Natural killer cell (primary cell): ENCODE data around the gene INO80B. TPM values are rescaled to one million over a fixed set of nuclear protein-coding genes. Genes with fewer than 3 reads are reported as not detected.

Source experiments
- ATAC-seq, 3 donors: fragments of 150-1000 bp in 2 of 3; fragments of 200-7000 bp in 1 of 3; cut with Tn5 transposase; 1 replicate in 1 of 3; 2 replicates in 2 of 3; pipeline ENCODE4 v1.10.0; 2021; ENCODE audit warnings: mild to moderate bottlenecking in 2 of 3, moderate library complexity in 2 of 3
- DNase-seq, 2 donors: peaks; one replicate each; pipeline versions ENCODE4 v3.0.0 to v3.0.0-alpha.2; 2013 to 2021; ENCODE audit warnings: mixed read lengths in 1 of 2
- H3K27ac ChIP-seq: one replicate; pipeline ENCODE4 v1.5.1; 2013; ENCODE audit warnings: mild to moderate bottlenecking, low read length
- H3K27me3 ChIP-seq: one replicate; pipeline ENCODE4 v1.6.1; 2013; ENCODE audit warnings: low read length; ENCODE audit not compliant: control insufficient read depth, insufficient read depth
- H3K36me3 ChIP-seq: one replicate; pipeline ENCODE4 v1.6.1; 2013; ENCODE audit warnings: low read length; ENCODE audit not compliant: control insufficient read depth, insufficient read depth
- H3K4me1 ChIP-seq: one replicate; pipeline ENCODE4 v1.6.1; 2013; ENCODE audit warnings: low read length; ENCODE audit not compliant: control insufficient read depth, insufficient read depth
- H3K4me3 ChIP-seq: one replicate; pipeline ENCODE4 v1.5.1; 2013; ENCODE audit warnings: low read length
- H3K9me3 ChIP-seq: one replicate; pipeline ENCODE4 v1.6.1; 2013; ENCODE audit warnings: low read length; ENCODE audit not compliant: control insufficient read depth, insufficient read depth
- H3K27ac Mint-ChIP-seq, 2 donors: one replicate each; pipeline ENCODE4 v1.8.0; 2022; ENCODE audit warnings: mild to moderate bottlenecking in 2 of 2, mixed read lengths in 2 of 2, moderate library complexity in 1 of 2
- H3K27me3 Mint-ChIP-seq, 2 donors: one replicate each; pipeline ENCODE4 v1.8.0; 2022; ENCODE audit warnings: low read depth in 2 of 2, mixed read lengths in 2 of 2
- H3K36me3 Mint-ChIP-seq: one replicate; pipeline ENCODE4 v1.8.0; 2022; ENCODE audit warnings: mixed read lengths
- H3K4me1 Mint-ChIP-seq, 2 donors: one replicate each; pipeline ENCODE4 v1.8.0; 2022; ENCODE audit warnings: mixed read lengths in 2 of 2
- H3K4me3 Mint-ChIP-seq: one replicate; pipeline ENCODE4 v1.8.0; 2022; ENCODE audit warnings: mild to moderate bottlenecking, moderate library complexity, mixed read lengths
- H3K9me3 Mint-ChIP-seq, 2 donors: one replicate each; pipeline ENCODE4 v1.8.0; 2022; ENCODE audit warnings: mixed read lengths in 2 of 2
- WGBS: methylation state at CpG from one replicate; pipeline ENCODE4 v1.1.7; 2013; ENCODE audit warnings: missing lambda C conversion rate; ENCODE audit not compliant: insufficient coverage; 5-methylcytosine and 5-hydroxymethylcytosine counted together
- intact Hi-C: fragments of 100-400 bp; cut with micrococcal nuclease; formaldehyde crosslinking; loops from one replicate; pipeline ENCODE4 v1.14.2; 2022
- total RNA-seq, 4 donors: library from RNA; stranded (reverse); fragments of 120-200 nt in 1 of 4; gene quantifications; one replicate each; pipeline versions ENCODE4 v1.2.3 to v1.2.4, GENCODE V29; 2013 to 2022
- TF ChIP-seq, protein P1 (sequence below): fragments of 200-600 bp; IDR thresholded peaks from one replicate; pipeline ENCODE4 v1.8.0; 2022; ENCODE audit warnings: antibody characterized with exemption

The INO80B gene
- total RNA-seq, 3 donors from 2014 or later (not counting 1 experiment from before 2014, with no cell fraction given), result 34.0 to 48.0 (median 37.7) TPM

DNA sequence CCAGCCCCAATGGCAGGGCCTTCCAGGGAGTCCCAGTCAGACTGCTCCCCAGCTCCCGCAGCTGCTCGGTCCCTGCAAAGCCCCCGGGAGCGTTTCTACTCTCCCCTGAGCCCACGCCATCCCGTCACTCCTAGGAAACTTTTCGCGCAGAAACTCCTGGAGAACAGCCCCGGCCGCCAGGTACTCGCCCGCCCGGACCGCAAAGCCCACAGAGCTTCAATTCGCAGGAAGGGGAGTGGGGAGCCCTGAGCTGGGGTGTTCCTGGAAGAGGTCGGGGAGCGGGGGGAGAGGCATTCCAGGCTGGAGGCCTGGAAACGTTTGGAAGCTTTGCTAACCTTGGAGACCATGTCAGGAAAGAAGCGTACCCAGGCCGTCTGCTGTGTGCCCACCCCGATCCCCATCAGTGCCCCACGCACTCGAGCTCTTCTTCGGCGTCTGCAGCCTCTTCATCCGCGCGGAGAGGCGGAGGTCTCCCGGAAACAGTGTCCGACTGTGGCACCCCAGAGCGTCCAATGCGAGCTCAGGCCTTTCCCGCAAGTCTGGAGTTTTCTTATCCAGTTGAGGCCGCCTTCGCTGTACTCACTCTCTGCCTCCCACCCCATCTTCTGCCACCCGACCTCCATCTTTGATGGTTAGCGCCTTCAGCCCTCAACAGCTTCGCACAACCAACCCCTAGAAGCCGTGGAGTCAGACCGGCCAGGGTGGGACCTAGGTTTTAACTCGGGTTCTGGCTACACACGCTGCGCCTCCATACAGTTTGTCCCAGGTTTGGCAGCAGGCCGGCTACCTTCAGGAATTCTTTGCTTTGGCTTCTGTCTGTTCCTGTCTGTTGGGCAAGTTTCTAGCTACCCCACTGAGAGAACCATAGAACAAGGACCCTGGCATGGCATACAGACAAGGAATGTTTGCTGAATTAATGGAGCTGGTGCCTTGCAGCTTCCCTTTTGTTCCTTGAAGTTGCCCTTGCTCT lies 48.9 kb downstream of the INO80B start:
- Mint-ChIP-seq H3K4me3 (peak overlapping the region; percentile 88), H3K27me3 (peaks cover 0 to 8% of the 10 kb centered on the region in 2 donors), H3K27ac (peak overlapping the region; percentile 84 to 90), H3K36me3 (no peaks in the 10 kb centered on the region), H3K4me1 (peaks cover 51 to 82% of the 10 kb centered on the region in 2 donors), H3K9me3 (no peaks in the 10 kb centered on the region)
- DNase-seq, result no peak
- Histone ChIP-seq H3K4me3 (peak overlapping the region; percentile 57), H3K27ac (peak overlapping the region; percentile 74), H3K36me3 (peaks cover 7% of the 10 kb centered on the region), H3K9me3 (no peaks in the 10 kb centered on the region), H3K4me1 (peaks cover 66% of the 10 kb centered on the region), H3K27me3 (peaks cover 5% of the 10 kb centered on the region)
- intact Hi-C loops, result loop anchor here (1.0 kb wide), 1 partner anchor 20 kb away; the partner anchor contains the start of gene TTC31
- 63% methylated on average over 45 of the region's 45 CpGs for WGBS
- no peak for ATAC-seq
- TF ChIP-seq, protein P1, sequence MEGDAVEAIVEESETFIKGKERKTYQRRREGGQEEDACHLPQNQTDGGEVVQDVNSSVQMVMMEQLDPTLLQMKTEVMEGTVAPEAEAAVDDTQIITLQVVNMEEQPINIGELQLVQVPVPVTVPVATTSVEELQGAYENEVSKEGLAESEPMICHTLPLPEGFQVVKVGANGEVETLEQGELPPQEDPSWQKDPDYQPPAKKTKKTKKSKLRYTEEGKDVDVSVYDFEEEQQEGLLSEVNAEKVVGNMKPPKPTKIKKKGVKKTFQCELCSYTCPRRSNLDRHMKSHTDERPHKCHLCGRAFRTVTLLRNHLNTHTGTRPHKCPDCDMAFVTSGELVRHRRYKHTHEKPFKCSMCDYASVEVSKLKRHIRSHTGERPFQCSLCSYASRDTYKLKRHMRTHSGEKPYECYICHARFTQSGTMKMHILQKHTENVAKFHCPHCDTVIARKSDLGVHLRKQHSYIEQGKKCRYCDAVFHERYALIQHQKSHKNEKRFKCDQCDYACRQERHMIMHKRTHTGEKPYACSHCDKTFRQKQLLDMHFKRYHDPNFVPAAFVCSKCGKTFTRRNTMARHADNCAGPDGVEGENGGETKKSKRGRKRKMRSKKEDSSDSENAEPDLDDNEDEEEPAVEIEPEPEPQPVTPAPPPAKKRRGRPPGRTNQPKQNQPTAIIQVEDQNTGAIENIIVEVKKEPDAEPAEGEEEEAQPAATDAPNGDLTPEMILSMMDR, result no peak

GRCh38 chr2:74504591-74504990 lies 49.7 kb downstream of the INO80B start:
- Histone ChIP-seq H3K27ac (no peak overlapping the region), H3K36me3 (peaks cover 7% of the 10 kb centered on the region), H3K27me3 (peaks cover 5% of the 10 kb centered on the region), H3K4me1 (peaks cover 58% of the 10 kb centered on the region), H3K4me3 (no peak overlapping the region), H3K9me3 (no peaks in the 10 kb centered on the region)
- Mint-ChIP-seq H3K27ac (peak overlapping the region; percentile 84 to 90), H3K27me3 (peaks cover 0 to 9% of the 10 kb centered on the region in 2 donors), H3K4me3 (peak overlapping the region; percentile 80), H3K9me3 (no peaks in the 10 kb centered on the region), H3K4me1 (peaks cover 46 to 74% of the 10 kb centered on the region in 2 donors), H3K36me3 (no peaks in the 10 kb centered on the region)
- ATAC-seq, result no peak
- intact Hi-C loops, result no loop called here
- TF ChIP-seq, protein P1, result no peak
- DNase-seq, result no peak
- 88% methylated on average over 1 of the region's 3 CpGs for WGBS

DNA sequence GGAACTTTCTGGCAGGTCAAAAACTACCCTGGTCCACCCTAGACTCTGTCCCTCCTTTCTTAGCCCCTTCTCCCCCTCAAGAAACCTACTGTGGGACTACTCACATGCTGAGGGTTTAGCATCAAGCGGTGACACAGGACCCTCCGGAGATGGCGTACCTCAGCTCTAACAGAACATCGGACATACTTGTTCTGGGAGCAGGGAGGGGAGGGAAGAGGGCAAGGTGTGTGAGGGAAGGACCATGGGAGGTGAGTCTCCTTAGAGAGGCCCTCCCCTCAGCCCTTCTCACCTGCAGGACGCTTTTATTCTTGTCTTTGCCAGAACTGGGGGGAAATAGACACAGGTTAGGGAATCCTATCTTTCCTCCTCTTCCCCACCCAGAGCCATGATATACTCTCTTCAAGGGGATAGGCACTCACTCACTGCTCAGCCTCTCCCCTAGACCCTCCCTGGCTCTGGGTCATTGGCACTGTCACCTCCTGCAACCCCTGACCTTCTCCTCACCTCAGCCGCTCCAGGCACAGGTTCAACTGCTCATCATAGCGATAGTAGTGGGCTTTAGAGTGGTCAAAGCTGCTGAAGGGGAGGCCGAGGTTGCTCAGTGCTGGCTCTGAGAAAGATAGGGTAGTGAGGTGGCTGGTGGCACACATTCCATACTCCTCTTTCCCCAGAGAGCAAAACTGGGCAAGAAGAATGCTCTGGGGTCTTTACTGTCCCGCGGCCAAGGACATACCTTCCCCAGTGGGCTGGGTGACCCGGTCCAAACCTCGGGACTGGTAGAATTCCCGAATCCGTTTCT lies 50.8 kb downstream of the INO80B start:
- Histone ChIP-seq H3K4me1 (peaks cover 52% of the 10 kb centered on the region), H3K36me3 (peaks cover 7% of the 10 kb centered on the region), H3K27me3 (peaks cover 4% of the 10 kb centered on the region), H3K9me3 (no peaks in the 10 kb centered on the region), H3K27ac (no peak overlapping the region), H3K4me3 (no peak overlapping the region)
- intact Hi-C loops, result no loop called here
- Mint-ChIP-seq H3K4me3 (peak overlapping the region; percentile 80), H3K4me1 (peaks cover 46 to 69% of the 10 kb centered on the region in 2 donors), H3K36me3 (no peaks in the 10 kb centered on the region), H3K27me3 (peaks cover 5 to 14% of the 10 kb centered on the region in 2 donors), H3K27ac (peak overlapping the region in 1 of 2 donors; percentile 90), H3K9me3 (no peaks in the 10 kb centered on the region)
- ATAC-seq (no peak), DNase-seq (no peak)
- TF ChIP-seq, protein P1, result no peak
- 98% methylated on average over 11 of the region's 14 CpGs for WGBS
